HG03457 (cell line): Measurements from ENCODE around the gene USHBP1.

ENCODE experiments used
- ATAC-seq: cut with Tn5 transposase; IDR thresholded peaks from one replicate; pipeline ENCODE4 v1.9.1; 2021; ENCODE audit warnings: moderate number of reproducible peaks; ENCODE audit not compliant: unreplicated experiment

Gene USHBP1

GRCh38 chr19:17264641-17264979, at the start of gene USHBP1:
Gene USHBP1, minus strand, starts transcription at chr19:17264745. Its CDS starts 446 bp downstream, at chr19:17264299.
- ATAC-seq, result no peak

- ATAC-seq, result no peak
These were observed 49.6 kb upstream of the USHBP1 start for GRCh38 chr19:17314007-17314593.

- no peak for ATAC-seq
These were observed 47.9 kb upstream of the USHBP1 start for GRCh38 chr19:17312189-17313113.

GRCh38 chr19:17311455-17312188, 47.1 kb upstream of the USHBP1 start:
- no peak for ATAC-seq

- ATAC-seq, result no peak
These were observed 45.5 kb upstream of the USHBP1 start for GRCh38 chr19:17309965-17310461.

- peak; percentile 27 for ATAC-seq
These were observed 44.8 kb upstream of the USHBP1 start, which contains the start of gene DDA1 for GRCh38 chr19:17309198-17309964. Gene DDA1, plus strand, starts transcription at chr19:17309563. Its CDS starts 92 bp downstream, at chr19:17309655.

GRCh38 chr19:17307876-17308377, 43.4 kb upstream of the USHBP1 start:
- no peak for ATAC-seq

GRCh38 chr19:17306285-17306714, 41.8 kb upstream of the USHBP1 start:
- ATAC-seq, result no peak

GRCh38 chr19:17305517-17306284, 41.2 kb upstream of the USHBP1 start, which contains the start of gene MRPL34:
Gene MRPL34, plus strand, starts transcription at chr19:17305872. Its CDS starts 21 bp downstream, at chr19:17305893.
- peak; percentile 51 for ATAC-seq

GRCh38 chr19:17305216-17305516, 40.6 kb upstream of the USHBP1 start:
- no peak for ATAC-seq

GRCh38 chr19:17304386-17305215, 40.1 kb upstream of the USHBP1 start:
- no peak for ATAC-seq

GRCh38 chr19:17303940-17304267, 39.4 kb upstream of the USHBP1 start:
- ATAC-seq, result no peak

- peak; percentile 32 for ATAC-seq
These were observed 38.8 kb upstream of the USHBP1 start, which contains the start of gene ABHD8 for GRCh38 chr19:17303167-17303939. Gene ABHD8, minus strand, starts transcription at chr19:17303425. Its CDS starts 1,809 bp downstream, at chr19:17301616.

- ATAC-seq, result no peak
These were observed 38.0 kb upstream of the USHBP1 start for GRCh38 chr19:17302391-17303166.

GRCh38 chr19:17300992-17301619, 36.6 kb upstream of the USHBP1 start:
- ATAC-seq, result no peak

GRCh38 chr19:17296976-17297375, 32.4 kb upstream of the USHBP1 start:
- ATAC-seq, result no peak

GRCh38 chr19:17296273-17296672, 31.7 kb upstream of the USHBP1 start:
- ATAC-seq, result no peak
